ENCODE results near the gene GEMIN7. TPM values are rescaled to one million over a fixed set of nuclear protein-coding genes. Genes with fewer than 3 reads are reported as not detected.
A peak's percentile ranks its signal among the peaks of the same experiment; 100 is the strongest.

Gene GEMIN7
- total and polyA plus RNA-seq, 12 donors, result 4.0 to 29.0 (median 16.3) TPM

GRCh38 chr19:45035755-45036154 lies 43.3 kb upstream of the GEMIN7 start:
- 91 to 98% (median 97%) methylated on average over 6 of the region's 6 CpGs for WGBS, 4 donors
- peaks cover 0 to 45% of the 10 kb centered on the region in 2 donors for H3K36me3 ChIP-seq (replicated peaks in 1 of 2)
- DNase-seq, result no peak
- no peaks in the 10 kb centered on the region for H3K27me3 ChIP-seq
- H3K27ac ChIP-seq, result no peak overlapping the region
- H3K9me3 ChIP-seq (replicated peaks in 1 of 3), result no peaks in the 10 kb centered on the region
- no peak overlapping the region for H3K4me3 ChIP-seq
- TF ChIP-seq POLR2A (IDR thresholded peaks at IDR 0.05), result no peak
- no peak for TF ChIP-seq CTCF (IDR thresholded peaks at IDR 0.05)
- peaks cover 7 to 20% of the 10 kb centered on the region in 2 donors for H3K4me1 ChIP-seq (replicated peaks in 1 of 2)
- intact Hi-C loops (cut with DNase I), result no loop called here

- H3K27ac ChIP-seq, result no peak overlapping the region
- no peaks in the 10 kb centered on the region for H3K27me3 ChIP-seq
- WGBS, 4 donors, result 86 to 90% (median 89%) methylated on average over 23 to 37 of the region's 37 CpGs
- peaks cover 0 to 59% of the 10 kb centered on the region in 2 donors for H3K36me3 ChIP-seq (replicated peaks in 1 of 2)
- H3K9me3 ChIP-seq (replicated peaks in 1 of 3), result no peaks in the 10 kb centered on the region
- no peak overlapping the region for H3K4me3 ChIP-seq
- peak in 1 of 7 donors; percentile 41 for DNase-seq
- intact Hi-C loops (cut with DNase I), result no loop called here
- no peak for TF ChIP-seq CTCF (IDR thresholded peaks at IDR 0.05)
- no peak for TF ChIP-seq POLR2A (IDR thresholded peaks at IDR 0.05)
- H3K4me1 ChIP-seq (replicated peaks in 1 of 2), result peaks cover 7 to 32% of the 10 kb centered on the region in 2 donors
These were observed 41.5 kb upstream of the GEMIN7 start for GRCh38 chr19:45037393-45038169.

GRCh38 chr19:45038931-45039893 lies 39.8 kb upstream of the GEMIN7 start, which contains the start of gene CLASRP:
CLASRP (plus strand) TSS chr19:45039045; CDS start chr19:45040213, 1,168 bp downstream.
- peaks cover 0 to 62% of the 10 kb centered on the region in 2 donors for H3K36me3 ChIP-seq (replicated peaks in 1 of 2)

More at GRCh38 chr19:45038931-45039893, 39.8 kb upstream of the GEMIN7 start, which contains the start of gene CLASRP:
- H3K27me3 ChIP-seq, result no peaks in the 10 kb centered on the region
- peaks cover 7 to 32% of the 10 kb centered on the region in 2 donors for H3K4me1 ChIP-seq (replicated peaks in 1 of 2)
- WGBS, 4 donors, result 1 to 3% (median 2%) methylated on average over 45 to 62 of the region's 62 CpGs
- intact Hi-C loops (cut with DNase I), result no loop called here
- DNase-seq, result peak; percentile 91 to 95 (median 94)
- peak within 1 kb of the TSS; percentile 70 to 92 (median 78) for H3K4me3 ChIP-seq
- TF ChIP-seq CTCF (IDR thresholded peaks at IDR 0.05) (no peak), POLR2A (IDR thresholded peaks at IDR 0.05) (peak; percentile 85 to 91)
- H3K9me3 ChIP-seq (replicated peaks in 1 of 3), result no peaks in the 10 kb centered on the region
- peak within 1 kb of the TSS; percentile 86 to 98 (median 96) for H3K27ac ChIP-seq

Data from adrenal gland (tissue), 12 donors.